ENCODE results near the gene TBL1Y. TPM values are rescaled to one million over a fixed set of nuclear protein-coding genes. Genes with fewer than 3 reads are reported as not detected.

The TBL1Y gene
- total RNA-seq, 2 donors from 2014 or later, result 6.9 TPM; not detected in 1

- WGBS, 2 experiments (ENCODE audit: insufficient coverage in 1 of 2, insufficient read length in 1 of 2), result 84 to 90% methylated on average over 2 to 6 of the region's 6 CpGs
- Mint-ChIP-seq H3K9me3 (no peaks in the 10 kb centered on the region), H3K27me3 (ENCODE audit: insufficient read depth) (no peaks in the 10 kb centered on the region), H3K36me3 (ENCODE audit: low read depth) (no peaks in the 10 kb centered on the region), H3K27ac (no peak overlapping the region), H3K4me1 (no peaks in the 10 kb centered on the region), H3K4me3 (no peak overlapping the region)
- Histone ChIP-seq H3K27me3 (ENCODE audit: control insufficient read depth, insufficient read depth, low read length, poor library complexity, severe bottlenecking) (no peaks in the 10 kb centered on the region), H3K9me3 (ENCODE audit: control insufficient read depth, low read length) (no peaks in the 10 kb centered on the region), H3K4me3 (ENCODE audit: low read length) (no peak overlapping the region), H3K4me1 (ENCODE audit: control insufficient read depth, insufficient read depth, low read length) (no peaks in the 10 kb centered on the region), H3K27ac (ENCODE audit: low read depth, low read length) (no peak overlapping the region), H3K36me3 (ENCODE audit: control insufficient read depth, insufficient read depth, low read length) (no peaks in the 10 kb centered on the region), H3K9ac (ENCODE audit: extremely low read depth, low read length, poor library complexity, severe bottlenecking) (no peak overlapping the region)
- TF ChIP-seq CTCF (conservative IDR thresholded peaks at IDR 0.05), result no peak
- DNase-seq, result no peak
These were observed 214.9 kb downstream of the TBL1Y start for GRCh38 chrY:7125136-7126056.

- no peak overlapping the region for H3K4me3 ChIP-seq (ENCODE audit: low read length)
- H3K36me3 Mint-ChIP-seq (ENCODE audit: low read depth), result no peaks in the 10 kb centered on the region
- H3K4me1 ChIP-seq (ENCODE audit: control insufficient read depth, insufficient read depth, low read length), result no peaks in the 10 kb centered on the region
- no peaks in the 10 kb centered on the region for H3K4me1 Mint-ChIP-seq
- 87% methylated on average over 3 of the region's 3 CpGs; no CpG with 5 or more reads in 1 of the 2 experiments for WGBS, 2 experiments (ENCODE audit: insufficient coverage in 1 of 2, insufficient read length in 1 of 2)
- H3K27me3 ChIP-seq (ENCODE audit: control insufficient read depth, insufficient read depth, low read length, poor library complexity, severe bottlenecking), result no peaks in the 10 kb centered on the region
- no peak overlapping the region for H3K9ac ChIP-seq (ENCODE audit: extremely low read depth, low read length, poor library complexity, severe bottlenecking)
- TF ChIP-seq CTCF (conservative IDR thresholded peaks at IDR 0.05), result no peak
- H3K27me3 Mint-ChIP-seq (ENCODE audit: insufficient read depth), result no peaks in the 10 kb centered on the region
- no peak overlapping the region for H3K27ac Mint-ChIP-seq
- no peaks in the 10 kb centered on the region for H3K9me3 Mint-ChIP-seq
- H3K4me3 Mint-ChIP-seq, result no peak overlapping the region
- H3K27ac ChIP-seq (ENCODE audit: low read depth, low read length), result no peak overlapping the region
- H3K9me3 ChIP-seq (ENCODE audit: control insufficient read depth, low read length), result no peaks in the 10 kb centered on the region
- no peaks in the 10 kb centered on the region for H3K36me3 ChIP-seq (ENCODE audit: control insufficient read depth, insufficient read depth, low read length)
- no peak for DNase-seq
These were observed 217.7 kb downstream of the TBL1Y start for GRCh38 chrY:7128211-7128610.

Other genes starting within 250 kb of the TBL1Y start
- not detected for gene AMELY, start 1.1 kb downstream of the TBL1Y start, total RNA-seq